Neuron (in vitro differentiated cells): ENCODE results near the gene CDH26.

Source experiments
- H2AFZ ChIP-seq: one replicate; pipeline ENCODE4 v1.6.1; 2013; ENCODE audit warnings: low read depth, mild to moderate bottlenecking, inconsistent platforms, low read length, moderate library complexity
- H3K27me3 ChIP-seq: one replicate; pipeline ENCODE4 v1.6.1; 2013; ENCODE audit warnings: low read length; ENCODE audit not compliant: insufficient read depth
- H3K36me3 ChIP-seq: one replicate; pipeline ENCODE4 v1.6.1; 2013; ENCODE audit warnings: low read length; ENCODE audit not compliant: insufficient read depth
- H3K4me1 ChIP-seq: one replicate; pipeline ENCODE4 v1.6.1; 2013; ENCODE audit warnings: low read length; ENCODE audit not compliant: insufficient read depth
- H3K4me3 ChIP-seq: 2 replicates; pipeline ENCODE4 v1.5.1; 2013; ENCODE audit warnings: mild to moderate bottlenecking, low read length, moderate library complexity
- H3K9me3 ChIP-seq: one replicate; pipeline ENCODE4 v1.6.1; 2013; ENCODE audit warnings: low read length

The CDH26 gene

DNA sequence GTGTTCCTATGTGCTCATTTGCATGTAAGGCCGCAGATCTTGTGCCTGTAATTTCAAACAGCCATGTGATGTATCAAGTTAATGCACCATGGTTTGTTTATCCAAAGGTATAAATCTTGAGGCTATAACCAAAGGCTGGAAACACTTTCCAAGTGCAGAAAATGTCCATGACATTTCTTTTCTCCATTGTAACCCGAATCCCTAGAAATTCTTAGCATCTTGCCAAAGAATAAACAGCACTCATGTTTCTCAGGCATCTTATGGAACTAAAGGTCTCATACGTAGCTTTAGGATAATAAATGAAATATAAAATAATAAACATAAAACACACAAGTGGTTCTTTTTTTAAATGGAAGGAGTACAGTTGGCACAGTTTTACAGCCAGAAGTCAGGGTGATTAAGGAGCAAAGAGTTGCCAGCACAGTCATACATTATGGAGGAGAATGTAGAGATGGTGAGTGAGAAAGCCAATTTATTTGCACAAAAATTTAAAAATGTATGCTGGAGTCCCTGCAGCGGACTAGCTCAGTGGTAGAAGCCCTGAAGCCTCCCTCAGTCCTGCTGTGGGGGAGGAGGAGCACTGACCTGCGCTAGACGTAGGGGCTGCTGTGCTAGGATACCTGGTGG lies 18.0 kb downstream of the CDH26 start:
- no peaks in the 10 kb centered on the region for H3K36me3 ChIP-seq
- H3K9me3 ChIP-seq = no peaks in the 10 kb centered on the region
- H2AFZ ChIP-seq = no peak overlapping the region
- H3K4me3 ChIP-seq = no peak overlapping the region
- H3K27me3 ChIP-seq = peaks cover 3% of the 10 kb centered on the region
- H3K4me1 ChIP-seq = no peaks in the 10 kb centered on the region

DNA sequence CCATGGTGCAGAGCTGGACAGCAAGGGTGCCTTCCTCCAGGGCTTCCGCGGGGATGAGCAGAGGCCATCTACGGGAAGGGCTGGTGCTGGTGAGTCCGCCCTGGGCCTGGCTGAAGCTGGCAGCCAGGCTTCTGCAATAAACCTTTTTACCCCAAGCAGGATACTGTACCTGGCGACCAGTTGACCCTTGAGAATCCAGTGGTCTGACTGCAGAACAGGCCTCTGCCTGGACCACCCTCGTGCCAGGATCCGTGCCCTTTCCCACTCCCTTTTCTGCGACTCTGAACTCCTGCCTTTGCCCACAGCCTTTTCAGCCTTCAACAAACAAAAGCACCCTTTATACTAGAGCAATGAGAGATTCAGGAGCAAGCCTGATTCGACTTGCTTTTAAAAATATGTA lies 18.9 kb downstream of the CDH26 start:
- Histone ChIP-seq H3K9me3 (no peaks in the 10 kb centered on the region), H3K4me3 (no peak overlapping the region), H3K27me3 (peaks cover 3% of the 10 kb centered on the region), H3K4me1 (no peaks in the 10 kb centered on the region), H3K36me3 (no peaks in the 10 kb centered on the region), H2AFZ (no peak overlapping the region)

DNA sequence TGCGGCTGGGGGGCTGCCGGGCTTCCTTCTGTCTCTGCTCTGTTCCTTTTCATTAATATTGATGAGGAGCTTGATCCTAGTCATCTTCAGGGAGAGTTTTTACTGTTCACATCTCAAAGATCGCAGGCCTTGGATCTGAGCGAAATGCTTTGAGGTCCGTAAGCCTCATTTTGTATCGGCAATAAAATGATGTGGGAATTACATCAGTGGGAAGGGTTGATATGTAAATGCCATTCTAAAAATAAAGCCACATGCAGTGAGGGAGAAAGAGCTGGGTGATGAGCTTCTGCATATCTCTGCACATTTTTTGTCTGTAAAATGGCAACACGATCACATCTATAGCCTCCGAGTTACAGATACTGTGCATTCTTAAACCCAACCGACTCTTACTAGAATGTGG lies 24.9 kb downstream of the CDH26 start:
- no peaks in the 10 kb centered on the region for H3K4me1 ChIP-seq
- H3K36me3 ChIP-seq = no peaks in the 10 kb centered on the region
- no peaks in the 10 kb centered on the region for H3K27me3 ChIP-seq
- no peak overlapping the region for H3K4me3 ChIP-seq
- H2AFZ ChIP-seq = no peak overlapping the region
- H3K9me3 ChIP-seq = no peaks in the 10 kb centered on the region

DNA sequence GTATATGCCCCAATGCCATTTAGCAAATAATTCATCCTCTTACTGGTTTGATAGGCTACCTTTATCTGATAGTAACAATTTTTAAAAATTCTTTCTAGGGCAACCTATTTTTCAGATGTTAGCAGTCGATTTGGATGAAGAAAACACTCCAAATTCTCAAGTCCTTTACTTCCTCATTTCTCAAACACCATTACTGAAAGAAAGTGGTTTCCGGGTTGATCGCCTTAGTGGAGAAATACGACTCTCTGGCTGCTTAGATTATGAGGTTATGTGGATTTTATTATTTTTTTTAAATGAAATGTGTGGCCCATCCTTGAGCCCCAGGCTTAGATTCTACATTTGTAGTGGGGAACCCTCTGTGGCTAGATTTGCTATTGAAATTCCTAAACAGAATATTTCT lies 26.3 kb downstream of the CDH26 start:
- Histone ChIP-seq H3K36me3 (no peaks in the 10 kb centered on the region), H3K27me3 (no peaks in the 10 kb centered on the region), H3K4me1 (no peaks in the 10 kb centered on the region), H3K9me3 (no peaks in the 10 kb centered on the region), H3K4me3 (no peak overlapping the region), H2AFZ (no peak overlapping the region)

DNA sequence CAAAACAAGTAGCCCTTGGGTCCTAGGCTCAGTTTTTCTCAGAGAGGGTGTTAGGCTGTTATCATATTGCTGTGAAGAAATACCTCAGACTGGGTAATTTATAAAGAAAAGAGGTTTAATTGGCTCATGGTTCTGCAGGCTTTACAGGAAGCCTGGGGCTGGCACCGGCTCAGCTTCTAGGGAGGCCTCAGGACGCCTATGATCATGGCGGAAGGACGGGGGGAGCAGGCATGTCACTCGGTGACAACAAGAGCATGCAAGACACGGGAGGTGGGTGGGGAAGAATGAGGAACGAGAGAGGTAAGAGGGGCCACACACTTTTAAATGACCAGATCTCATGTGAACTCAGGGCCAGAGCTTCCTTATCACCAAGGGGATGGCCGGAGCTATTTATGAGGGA lies 26.9 kb downstream of the CDH26 start:
- H2AFZ ChIP-seq = no peak overlapping the region
- no peaks in the 10 kb centered on the region for H3K27me3 ChIP-seq
- no peak overlapping the region for H3K4me3 ChIP-seq
- no peaks in the 10 kb centered on the region for H3K36me3 ChIP-seq
- H3K9me3 ChIP-seq = no peaks in the 10 kb centered on the region
- H3K4me1 ChIP-seq = no peaks in the 10 kb centered on the region

DNA sequence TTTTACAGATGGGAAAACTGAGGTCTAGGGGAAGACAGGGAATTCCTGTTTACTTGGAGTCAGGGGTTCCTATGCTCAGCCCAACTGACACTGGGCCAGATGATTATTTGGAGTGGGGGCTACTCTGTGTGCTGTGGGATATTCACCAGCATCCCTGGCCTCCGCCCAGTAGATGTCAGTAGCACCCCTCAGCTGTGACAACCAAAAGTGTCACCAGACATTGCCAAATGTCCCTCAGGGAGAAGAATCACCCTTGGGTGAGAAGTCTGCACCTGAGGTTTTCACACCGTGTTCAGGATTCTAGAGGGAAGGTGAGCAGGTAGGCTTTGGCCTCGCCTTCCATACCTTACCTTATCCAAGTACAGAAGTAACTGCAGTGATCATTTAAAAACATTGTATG lies 27.6 kb downstream of the CDH26 start:
- Histone ChIP-seq H2AFZ (no peak overlapping the region), H3K4me1 (no peaks in the 10 kb centered on the region), H3K27me3 (no peaks in the 10 kb centered on the region), H3K4me3 (no peak overlapping the region), H3K36me3 (no peaks in the 10 kb centered on the region), H3K9me3 (no peaks in the 10 kb centered on the region)

DNA sequence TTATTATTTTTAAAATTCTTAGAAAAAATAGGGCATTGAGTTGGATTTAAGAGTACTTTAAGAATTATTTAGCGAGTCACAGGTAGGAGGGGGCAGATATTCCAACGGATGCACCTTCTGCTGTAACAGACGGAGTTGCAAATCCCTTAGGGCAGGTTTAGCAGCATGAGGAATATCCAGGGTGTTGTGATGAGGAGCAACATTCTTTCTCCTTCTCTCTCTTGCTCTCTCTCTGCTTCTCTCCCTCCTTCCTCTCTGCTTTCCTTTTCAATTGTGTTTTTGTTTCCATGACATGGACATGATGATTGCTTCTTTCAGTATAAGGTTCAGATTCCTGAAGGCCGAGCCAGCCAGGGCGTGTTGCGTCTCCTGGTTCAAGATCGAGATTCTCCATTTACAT lies 28.9 kb downstream of the CDH26 start:
- Histone ChIP-seq H3K4me1 (no peaks in the 10 kb centered on the region), H2AFZ (no peak overlapping the region), H3K36me3 (no peaks in the 10 kb centered on the region), H3K27me3 (no peaks in the 10 kb centered on the region), H3K9me3 (no peaks in the 10 kb centered on the region), H3K4me3 (no peak overlapping the region)

DNA sequence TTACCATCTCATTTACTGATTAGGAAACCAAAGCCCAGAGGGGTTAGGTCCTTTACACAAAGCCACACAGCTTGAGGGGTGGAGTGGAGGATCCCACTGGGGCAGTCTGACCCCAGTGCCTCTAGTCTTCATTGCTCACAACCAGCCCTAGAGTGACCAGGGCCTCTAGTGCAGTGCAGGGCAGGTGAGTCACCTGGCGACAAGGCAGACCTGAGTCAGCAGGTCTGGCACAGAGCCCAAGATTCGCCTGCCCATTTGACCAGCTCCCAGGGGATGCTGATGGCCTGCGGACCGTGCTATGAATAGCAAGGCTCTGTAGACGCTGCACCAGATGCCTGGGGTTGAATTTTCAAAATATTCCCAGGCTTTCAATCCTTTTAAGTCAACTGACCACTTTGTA lies 29.9 kb downstream of the CDH26 start:
- H2AFZ ChIP-seq = no peak overlapping the region
- H3K9me3 ChIP-seq = no peaks in the 10 kb centered on the region
- H3K27me3 ChIP-seq = no peaks in the 10 kb centered on the region
- H3K36me3 ChIP-seq = no peaks in the 10 kb centered on the region
- H3K4me3 ChIP-seq = no peak overlapping the region
- no peaks in the 10 kb centered on the region for H3K4me1 ChIP-seq

DNA sequence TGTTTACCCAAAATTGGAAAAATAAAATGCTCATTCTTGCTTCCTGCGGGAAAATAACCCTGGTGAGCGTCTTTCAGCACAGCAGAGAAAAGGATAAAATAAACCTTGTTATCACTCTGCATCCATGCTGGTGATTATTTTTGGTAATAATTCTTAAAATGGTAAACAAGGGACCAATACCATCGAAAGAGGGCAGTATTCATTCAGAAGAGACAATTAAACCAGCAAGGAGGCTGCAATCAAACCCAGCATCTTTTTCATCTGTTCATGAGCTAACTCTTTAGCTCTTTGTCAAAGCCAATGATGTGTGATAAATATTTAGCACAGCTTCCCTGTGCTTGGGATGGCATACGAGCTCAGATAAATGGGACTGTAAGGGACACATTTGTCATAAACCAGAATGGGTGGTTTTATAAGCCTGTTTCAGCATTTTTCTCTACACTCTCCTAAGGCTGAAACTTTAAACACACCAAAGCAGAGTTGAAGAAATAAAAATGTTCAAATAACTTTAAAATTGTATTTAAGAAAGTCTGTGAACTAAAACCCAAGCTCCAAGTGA lies 34.4 kb downstream of the CDH26 start:
- Histone ChIP-seq H3K9me3 (no peaks in the 10 kb centered on the region), H2AFZ (no peak overlapping the region), H3K4me3 (no peak overlapping the region), H3K36me3 (no peaks in the 10 kb centered on the region), H3K27me3 (no peaks in the 10 kb centered on the region), H3K4me1 (no peaks in the 10 kb centered on the region)

DNA sequence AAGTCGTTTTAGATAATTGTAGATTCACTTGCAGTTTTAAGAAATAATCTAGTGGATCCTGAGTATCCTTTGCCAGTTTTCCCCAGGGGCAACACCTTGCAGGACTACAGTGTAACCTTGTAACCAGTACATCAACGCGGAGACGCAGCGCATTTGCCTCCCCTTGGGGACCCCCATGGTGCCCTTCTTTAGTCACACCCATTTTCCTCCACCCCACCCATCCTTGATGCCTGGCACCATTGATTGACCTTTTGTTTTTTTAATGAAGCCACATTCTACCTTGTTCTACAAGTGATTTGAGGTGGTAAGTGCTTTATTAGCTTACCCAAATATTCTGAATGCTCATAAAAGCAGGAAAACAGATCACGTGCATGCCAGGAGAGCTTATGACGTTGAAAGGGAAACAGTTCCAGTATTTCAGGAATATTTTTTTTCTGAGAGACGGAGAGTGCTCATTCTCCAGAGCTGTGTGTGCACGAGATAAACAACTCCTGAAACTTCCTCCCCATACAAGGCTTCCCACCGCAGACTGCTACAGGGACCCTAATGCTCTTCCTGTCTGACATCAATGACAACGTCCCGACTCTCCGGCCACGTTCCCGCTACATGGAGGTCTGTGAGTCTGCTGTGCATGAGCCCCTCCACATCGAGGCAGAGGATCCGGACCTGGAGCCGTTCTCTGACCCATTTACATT lies 35.7 kb downstream of the CDH26 start:
- H3K27me3 ChIP-seq = peaks cover 5% of the 10 kb centered on the region
- no peaks in the 10 kb centered on the region for H3K36me3 ChIP-seq
- no peak overlapping the region for H3K4me3 ChIP-seq
- H3K4me1 ChIP-seq = no peaks in the 10 kb centered on the region
- no peak overlapping the region for H2AFZ ChIP-seq
- no peaks in the 10 kb centered on the region for H3K9me3 ChIP-seq

DNA sequence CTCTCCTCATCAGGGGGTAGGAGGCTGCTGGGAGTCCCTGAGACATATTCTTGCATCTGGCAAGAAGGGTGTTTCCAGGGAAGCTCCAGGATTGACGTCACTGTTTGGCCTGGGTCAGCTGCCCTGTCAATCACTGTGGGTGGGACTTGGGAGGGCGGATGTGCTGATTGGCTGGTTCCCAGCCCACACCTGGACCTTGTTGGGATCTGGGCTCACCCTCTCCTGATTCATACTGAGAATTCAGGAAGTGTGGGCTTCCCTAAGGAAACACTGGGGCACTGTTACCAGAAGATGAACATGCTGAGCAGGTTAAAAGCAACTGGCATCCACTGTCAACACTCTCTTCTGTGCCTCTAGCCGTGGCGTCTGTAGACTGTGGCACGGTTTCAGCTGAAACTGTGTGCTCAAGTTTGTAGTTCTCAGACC lies 36.5 kb downstream of the CDH26 start:
- Histone ChIP-seq H3K4me3 (no peak overlapping the region), H2AFZ (no peak overlapping the region), H3K36me3 (no peaks in the 10 kb centered on the region), H3K27me3 (peaks cover 5% of the 10 kb centered on the region), H3K4me1 (no peaks in the 10 kb centered on the region), H3K9me3 (no peaks in the 10 kb centered on the region)

DNA sequence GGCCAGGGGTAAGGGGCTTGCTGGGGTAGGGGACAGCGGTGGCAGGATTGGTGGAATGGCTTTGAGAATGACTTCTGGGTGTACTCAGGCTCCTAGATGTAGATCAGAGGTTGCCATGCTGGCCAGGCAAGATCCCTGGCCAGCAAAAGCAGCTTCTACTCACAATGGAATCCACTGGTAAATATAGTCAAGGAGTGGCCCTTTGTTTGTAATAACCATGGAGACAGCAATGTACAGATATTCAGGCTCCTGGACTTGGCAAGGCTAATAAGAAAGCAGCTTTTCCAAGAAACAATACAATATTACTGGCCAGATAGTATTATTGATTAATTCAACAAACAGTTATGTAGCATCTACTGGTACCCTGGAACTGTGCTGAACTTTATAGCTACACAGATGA lies 37.9 kb downstream of the CDH26 start:
- no peaks in the 10 kb centered on the region for H3K9me3 ChIP-seq
- H3K4me1 ChIP-seq = no peaks in the 10 kb centered on the region
- H3K27me3 ChIP-seq = peaks cover 5% of the 10 kb centered on the region
- H3K4me3 ChIP-seq = no peak overlapping the region
- H3K36me3 ChIP-seq = no peaks in the 10 kb centered on the region
- no peak overlapping the region for H2AFZ ChIP-seq

DNA sequence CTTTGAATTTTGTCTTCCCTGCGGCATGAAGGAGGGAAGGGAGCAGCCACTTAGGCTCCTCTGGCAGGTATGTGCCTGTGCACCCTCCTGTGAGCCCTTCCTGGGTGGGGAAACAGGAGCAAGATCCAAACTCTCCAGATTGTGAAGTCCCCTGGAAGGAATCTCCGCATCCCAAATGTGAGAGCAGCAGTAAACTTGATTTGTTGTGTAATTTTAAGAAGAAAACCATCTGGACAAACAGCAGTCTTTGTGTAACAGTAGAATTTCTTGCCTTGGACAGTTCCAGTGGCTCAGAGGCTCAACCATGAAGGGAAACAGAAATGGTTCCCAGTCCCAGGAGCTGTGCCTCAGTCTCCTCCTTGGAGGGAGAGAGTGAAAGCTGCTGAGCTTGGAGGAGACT lies 39.7 kb downstream of the CDH26 start:
- peaks cover 5% of the 10 kb centered on the region for H3K27me3 ChIP-seq

More for the DNA sequence above, 39.7 kb downstream of the CDH26 start:
- Histone ChIP-seq H2AFZ (no peak overlapping the region), H3K36me3 (no peaks in the 10 kb centered on the region), H3K4me3 (no peak overlapping the region), H3K4me1 (no peaks in the 10 kb centered on the region), H3K9me3 (no peaks in the 10 kb centered on the region)
